ENCODE measurements around the gene ALDH2. TPM values are rescaled to one million over a fixed set of nuclear protein-coding genes. Genes with fewer than 3 reads are reported as not detected.

ALDH2 gene
- total and polyA plus RNA-seq, 9 of the 15 experiments (the other 6 are each of a cell fraction or from before 2014, with no cell fraction given), result 1.9 to 22.5 (median 12.2) TPM

DNA sequence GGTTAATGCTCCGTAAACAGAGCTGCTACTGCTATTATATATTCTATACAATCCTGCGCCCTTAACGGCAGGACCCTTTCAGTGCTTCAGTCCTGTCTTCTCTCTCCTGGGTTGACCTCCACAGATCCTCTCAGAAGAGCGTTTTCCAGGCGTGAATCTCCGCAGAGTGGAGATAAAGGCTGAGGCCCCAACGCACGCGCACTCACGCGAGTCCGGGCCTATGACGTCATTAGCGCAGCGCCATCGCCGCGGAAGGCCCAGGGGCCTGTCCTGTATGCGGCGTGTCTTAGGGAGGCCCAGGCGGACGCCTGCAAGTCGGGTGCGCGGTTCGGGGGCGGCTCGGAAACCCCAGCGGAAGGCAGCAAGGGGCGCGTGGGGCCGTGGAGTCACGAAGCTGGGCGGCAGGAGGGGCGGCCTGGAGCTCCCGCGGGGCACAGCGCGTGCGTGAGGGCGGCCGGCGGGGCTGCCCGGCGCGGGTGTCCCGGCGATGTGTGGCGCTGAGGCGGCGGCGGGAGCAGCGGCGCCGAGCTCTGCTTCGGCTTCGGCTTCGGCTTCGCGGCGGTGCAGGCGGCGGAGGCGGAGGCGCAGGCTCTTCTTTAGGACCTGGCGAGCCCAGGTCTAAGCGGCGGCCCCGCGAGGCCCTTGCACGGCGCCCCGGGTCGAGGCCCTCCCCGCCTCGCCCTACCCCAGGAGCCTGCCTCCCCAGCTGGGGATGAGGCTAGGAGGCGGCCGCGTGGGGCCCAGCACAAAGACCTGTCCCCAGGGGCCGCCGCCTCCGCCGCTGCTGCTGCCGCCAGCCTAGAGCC is 75.2 kb downstream of the ALDH2 start, which contains the start of gene MAPKAPK5 (continued):
- TF ChIP-seq YY1 (IDR thresholded peaks at IDR 0.05; ENCODE audit: borderline replicate concordance in 1 of 3, control insufficient read depth in 1 of 3, extremely low read depth in 1 of 3, insufficient read depth in 3 of 3, insufficient read length in 1 of 3, insufficient replicate concordance in 2 of 3, low read depth in 1 of 3, low read length in 2 of 3), result peak in 1 of 3 experiments; percentile 50
- no peak for TF ChIP-seq ZNF239 (CRISPR knock-in tag; IDR thresholded peaks at IDR 0.05)
- TF ChIP-seq, protein P1, sequence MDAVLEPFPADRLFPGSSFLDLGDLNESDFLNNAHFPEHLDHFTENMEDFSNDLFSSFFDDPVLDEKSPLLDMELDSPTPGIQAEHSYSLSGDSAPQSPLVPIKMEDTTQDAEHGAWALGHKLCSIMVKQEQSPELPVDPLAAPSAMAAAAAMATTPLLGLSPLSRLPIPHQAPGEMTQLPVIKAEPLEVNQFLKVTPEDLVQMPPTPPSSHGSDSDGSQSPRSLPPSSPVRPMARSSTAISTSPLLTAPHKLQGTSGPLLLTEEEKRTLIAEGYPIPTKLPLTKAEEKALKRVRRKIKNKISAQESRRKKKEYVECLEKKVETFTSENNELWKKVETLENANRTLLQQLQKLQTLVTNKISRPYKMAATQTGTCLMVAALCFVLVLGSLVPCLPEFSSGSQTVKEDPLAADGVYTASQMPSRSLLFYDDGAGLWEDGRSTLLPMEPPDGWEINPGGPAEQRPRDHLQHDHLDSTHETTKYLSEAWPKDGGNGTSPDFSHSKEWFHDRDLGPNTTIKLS (IDR thresholded peaks at IDR 0.05; ENCODE audit: borderline replicate concordance, low read depth), result peak; percentile 84
- TF ChIP-seq CBFB (CRISPR knock-in tag; IDR thresholded peaks at IDR 0.05), result peak; percentile 68; the same call in 1 of the 2 replicates
- peak; percentile 45; the same call in 1 of the 2 replicates for TF ChIP-seq FOSL1 (tag; conservative IDR thresholded peaks at IDR 0.05)
- TF ChIP-seq, protein P2, sequence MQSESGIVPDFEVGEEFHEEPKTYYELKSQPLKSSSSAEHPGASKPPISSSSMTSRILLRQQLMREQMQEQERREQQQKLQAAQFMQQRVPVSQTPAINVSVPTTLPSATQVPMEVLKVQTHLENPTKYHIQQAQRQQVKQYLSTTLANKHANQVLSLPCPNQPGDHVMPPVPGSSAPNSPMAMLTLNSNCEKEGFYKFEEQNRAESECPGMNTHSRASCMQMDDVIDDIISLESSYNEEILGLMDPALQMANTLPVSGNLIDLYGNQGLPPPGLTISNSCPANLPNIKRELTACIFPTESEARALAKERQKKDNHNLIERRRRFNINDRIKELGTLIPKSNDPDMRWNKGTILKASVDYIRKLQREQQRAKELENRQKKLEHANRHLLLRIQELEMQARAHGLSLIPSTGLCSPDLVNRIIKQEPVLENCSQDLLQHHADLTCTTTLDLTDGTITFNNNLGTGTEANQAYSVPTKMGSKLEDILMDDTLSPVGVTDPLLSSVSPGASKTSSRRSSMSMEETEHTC (IDR thresholded peaks at IDR 0.05), result no peak
- TF ChIP-seq, protein P3, sequence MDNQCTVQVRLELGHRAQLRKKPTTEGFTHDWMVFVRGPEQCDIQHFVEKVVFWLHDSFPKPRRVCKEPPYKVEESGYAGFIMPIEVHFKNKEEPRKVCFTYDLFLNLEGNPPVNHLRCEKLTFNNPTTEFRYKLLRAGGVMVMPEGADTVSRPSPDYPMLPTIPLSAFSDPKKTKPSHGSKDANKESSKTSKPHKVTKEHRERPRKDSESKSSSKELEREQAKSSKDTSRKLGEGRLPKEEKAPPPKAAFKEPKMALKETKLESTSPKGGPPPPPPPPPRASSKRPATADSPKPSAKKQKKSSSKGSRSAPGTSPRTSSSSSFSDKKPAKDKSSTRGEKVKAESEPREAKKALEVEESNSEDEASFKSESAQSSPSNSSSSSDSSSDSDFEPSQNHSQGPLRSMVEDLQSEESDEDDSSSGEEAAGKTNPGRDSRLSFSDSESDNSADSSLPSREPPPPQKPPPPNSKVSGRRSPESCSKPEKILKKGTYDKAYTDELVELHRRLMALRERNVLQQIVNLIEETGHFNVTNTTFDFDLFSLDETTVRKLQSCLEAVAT (IDR thresholded peaks at IDR 0.05), result peak in 1 of 2 experiments; percentile 78; a peak in 1 of 4 replicates
- TF ChIP-seq KDM1A (IDR thresholded peaks at IDR 0.05), result no peak
- TF ChIP-seq FOXK2 (conservative IDR thresholded peaks at IDR 0.05 in 1 of 2, IDR thresholded peaks at IDR 0.05 in 1 of 2; ENCODE audit: low read depth in 2 of 2), result peak; percentile 63 to 77
- TF ChIP-seq, protein P4, sequence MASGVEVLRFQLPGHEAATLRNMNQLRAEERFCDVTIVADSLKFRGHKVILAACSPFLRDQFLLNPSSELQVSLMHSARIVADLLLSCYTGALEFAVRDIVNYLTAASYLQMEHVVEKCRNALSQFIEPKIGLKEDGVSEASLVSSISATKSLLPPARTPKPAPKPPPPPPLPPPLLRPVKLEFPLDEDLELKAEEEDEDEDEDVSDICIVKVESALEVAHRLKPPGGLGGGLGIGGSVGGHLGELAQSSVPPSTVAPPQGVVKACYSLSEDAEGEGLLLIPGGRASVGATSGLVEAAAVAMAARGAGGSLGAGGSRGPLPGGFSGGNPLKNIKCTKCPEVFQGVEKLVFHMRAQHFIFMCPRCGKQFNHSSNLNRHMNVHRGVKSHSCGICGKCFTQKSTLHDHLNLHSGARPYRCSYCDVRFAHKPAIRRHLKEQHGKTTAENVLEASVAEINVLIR (CRISPR knock-in tag; IDR thresholded peaks at IDR 0.05), result peak; percentile 99
- TF ChIP-seq SPI1 (IDR thresholded peaks at IDR 0.05; ENCODE audit: borderline replicate concordance, low read depth, low read length), result no peak
- TF ChIP-seq ZNF584 (CRISPR knock-in tag; IDR thresholded peaks at IDR 0.05; ENCODE audit: low read depth), result no peak
- TF ChIP-seq, protein P5, sequence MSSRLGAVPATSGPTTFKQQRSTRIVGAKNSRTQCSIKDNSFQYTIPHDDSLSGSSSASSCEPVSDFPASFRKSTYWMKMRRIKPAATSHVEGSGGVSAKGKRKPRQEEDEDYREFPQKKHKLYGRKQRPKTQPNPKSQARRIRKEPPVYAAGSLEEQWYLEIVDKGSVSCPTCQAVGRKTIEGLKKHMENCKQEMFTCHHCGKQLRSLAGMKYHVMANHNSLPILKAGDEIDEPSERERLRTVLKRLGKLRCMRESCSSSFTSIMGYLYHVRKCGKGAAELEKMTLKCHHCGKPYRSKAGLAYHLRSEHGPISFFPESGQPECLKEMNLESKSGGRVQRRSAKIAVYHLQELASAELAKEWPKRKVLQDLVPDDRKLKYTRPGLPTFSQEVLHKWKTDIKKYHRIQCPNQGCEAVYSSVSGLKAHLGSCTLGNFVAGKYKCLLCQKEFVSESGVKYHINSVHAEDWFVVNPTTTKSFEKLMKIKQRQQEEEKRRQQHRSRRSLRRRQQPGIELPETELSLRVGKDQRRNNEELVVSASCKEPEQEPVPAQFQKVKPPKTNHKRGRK (tag; IDR thresholded peaks at IDR 0.05), result no peak
- TF ChIP-seq ILF3 (IDR thresholded peaks at IDR 0.05; ENCODE audit: borderline replicate concordance), result 0 out of 2 replicates have a peak, but pooled peaks have one; percentile 36
- TF ChIP-seq PCBP1 (IDR thresholded peaks at IDR 0.05; ENCODE audit: low read depth, low read length, poor library complexity, severe bottlenecking), result peak; percentile 49
- TF ChIP-seq C11orf30 (IDR thresholded peaks at IDR 0.05; ENCODE audit: low read depth), result peak; percentile 100
- no peak for TF ChIP-seq ZNF232 (CRISPR knock-in tag; IDR thresholded peaks at IDR 0.05)

Data from K562 (cell line).